ENCODE results near the gene AP5S1. TPM values are rescaled to one million over a fixed set of nuclear protein-coding genes. Genes with fewer than 3 reads are reported as not detected.
A peak's percentile ranks its signal among the peaks of the same experiment; 100 is the strongest.
"Not testable (repeated sequence)": the region's sequence is repeated elsewhere in the genome, so short reads cannot be mapped to it uniquely, and the experiment has no call there.

Gene AP5S1
- total RNA-seq, 2 experiments from 2014 or later: 16.6 to 18.2 TPM

DNA sequence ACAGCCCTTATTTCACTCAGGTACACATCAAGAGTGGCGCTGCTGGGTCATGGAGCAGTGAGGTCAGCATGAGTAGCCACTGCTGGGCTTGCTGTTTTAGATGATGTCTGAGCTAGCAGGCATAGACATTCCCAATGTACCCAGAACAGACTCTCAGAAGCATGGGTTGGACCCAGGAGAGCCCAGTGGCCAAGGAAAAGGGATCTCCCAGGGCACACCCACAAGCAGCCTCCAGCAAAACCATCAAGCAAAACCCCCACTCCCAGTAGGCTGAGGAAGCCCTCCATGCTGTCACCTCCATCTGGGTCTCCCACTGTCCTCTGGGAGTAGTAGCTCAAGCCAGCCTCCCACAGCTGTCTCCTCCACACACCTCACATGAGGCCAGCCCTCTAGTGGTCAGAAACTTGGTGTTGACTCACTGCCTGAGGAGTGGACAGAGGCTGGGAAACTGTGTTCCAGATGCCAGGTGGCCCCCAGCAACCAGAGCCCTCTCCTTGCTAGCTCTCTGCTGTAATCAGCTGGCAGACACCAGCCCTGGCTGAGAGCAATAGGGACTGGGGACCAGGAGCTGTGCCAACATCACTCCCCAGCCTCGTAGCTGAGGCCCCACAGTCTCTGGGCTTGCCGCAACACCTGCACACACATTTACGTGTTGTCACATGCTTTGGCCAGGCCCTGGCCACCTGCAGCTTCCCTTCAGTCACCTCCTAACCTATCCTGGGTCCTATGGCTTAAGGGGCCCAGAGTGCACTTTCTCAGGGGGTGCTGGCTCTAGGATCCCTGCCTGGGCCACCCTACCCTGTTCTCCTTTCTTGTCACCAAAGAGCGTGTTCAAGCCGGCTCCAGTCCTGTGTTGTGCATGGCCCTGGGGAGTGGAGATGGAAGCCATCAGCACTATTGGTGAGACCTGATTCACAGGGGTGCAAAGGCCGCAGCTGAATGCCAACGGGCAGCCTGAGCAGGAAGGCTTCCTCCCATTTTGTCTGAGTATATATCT, 1.9 kb upstream of the AP5S1 start:
- ChIA-PET POLR2A (no interaction called here), CTCF (interaction anchor here (0.6 to 11.7 kb wide), 6 partner anchors 8 to 76 kb away, joined by 3 to 94 read pairs (median 3); partner anchors contain the start of gene CENPB)
- Mint-ChIP-seq H3K9me3 (no peaks in the 10 kb centered on the region), H3K36me3 (ENCODE audit: low read depth) (peaks cover 11% of the 10 kb centered on the region), H3K27ac (peak overlapping the region; percentile 92), H3K27me3 (no peaks in the 10 kb centered on the region), H3K4me3 (no peak overlapping the region), H3K4me1 (peaks cover 68% of the 10 kb centered on the region)
- DNase-seq: peak; percentile 39

- Mint-ChIP-seq H3K4me1 (peaks cover 61% of the 10 kb centered on the region), H3K9me3 (no peaks in the 10 kb centered on the region), H3K36me3 (ENCODE audit: low read depth) (peaks cover 12% of the 10 kb centered on the region), H3K27ac (peak overlapping the region; percentile 92), H3K27me3 (no peaks in the 10 kb centered on the region), H3K4me3 (peak overlapping the region; percentile 81)
- POLR2A ChIA-PET: interaction anchor here (1.5 kb wide), 1 partner anchor 33 kb away, joined by 5 read pairs; the partner anchor contains the start of gene CENPB
- no peak for DNase-seq
- CTCF ChIA-PET: interaction anchor here (0.7 to 11.7 kb wide), 16 partner anchors 8 to 254 kb away, joined by 3 to 94 read pairs (median 4); partner anchors contain the start of genes ADISSP, CDC25B and CENPB
These were observed 818 bp upstream of the AP5S1 start for GRCh38 chr20:3819411-3820047.

GRCh38 chr20:3820901-3821727, 767 bp downstream of the AP5S1 start:
- no peaks in the 10 kb centered on the region for H3K27me3 Mint-ChIP-seq
- H3K9me3 Mint-ChIP-seq: no peaks in the 10 kb centered on the region
- peak overlapping the region; percentile 93 for H3K27ac Mint-ChIP-seq
- H3K36me3 Mint-ChIP-seq (ENCODE audit: low read depth): peaks cover 11% of the 10 kb centered on the region
- ChIA-PET CTCF (interaction anchor here (0.6 to 11.7 kb wide), 33 partner anchors 8 to 265 kb away, joined by 3 to 94 read pairs (median 4); partner anchors contain the start of genes ADISSP, CDC25B, CENPB and SPEF1), POLR2A (interaction anchor here (0.6 to 1.5 kb wide), 4 partner anchors 8 to 35 kb away, joined by 4 to 7 read pairs (median 5); partner anchors contain the start of genes CDC25B and CENPB)
- H3K4me1 Mint-ChIP-seq: peaks cover 46% of the 10 kb centered on the region
- peak overlapping the region; percentile 81 for H3K4me3 Mint-ChIP-seq
- no peak for DNase-seq

GRCh38 chr20:3821996-3822395, 1.6 kb downstream of the AP5S1 start:
- Mint-ChIP-seq H3K9me3 (no peaks in the 10 kb centered on the region), H3K27me3 (no peaks in the 10 kb centered on the region), H3K36me3 (ENCODE audit: low read depth) (peaks cover 15% of the 10 kb centered on the region), H3K27ac (peak overlapping the region; percentile 93), H3K4me1 (peaks cover 39% of the 10 kb centered on the region), H3K4me3 (peak overlapping the region; percentile 81)
- no peak for DNase-seq
- ChIA-PET POLR2A (no interaction called here), CTCF (interaction anchor here (1.3 to 11.7 kb wide), 6 partner anchors 10 to 55 kb away, joined by 6 to 94 read pairs (median 12); partner anchors contain the start of genes ADISSP and CENPB)

DNA sequence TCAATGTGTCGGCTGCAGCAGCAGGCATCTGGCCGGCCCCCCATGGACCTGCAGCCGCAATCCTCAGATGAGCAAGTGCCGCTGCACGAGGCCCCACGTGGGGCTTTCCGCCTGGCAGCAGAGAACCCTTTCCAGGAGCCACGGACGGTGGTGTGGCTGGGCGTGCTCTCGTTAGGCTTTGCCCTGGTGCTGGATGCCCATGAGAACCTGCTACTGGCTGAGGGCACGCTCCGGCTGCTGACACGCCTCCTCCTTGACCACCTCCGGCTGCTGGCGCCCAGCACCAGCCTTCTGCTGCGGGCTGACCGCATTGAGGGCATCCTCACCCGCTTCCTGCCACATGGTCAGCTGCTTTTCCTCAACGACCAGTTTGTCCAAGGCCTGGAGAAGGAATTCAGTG, 3.5 kb downstream of the AP5S1 start:
- DNase-seq: no peak
- ChIA-PET CTCF (interaction anchor here (1.0 to 1.5 kb wide), 2 partner anchors 14 to 23 kb away, joined by 3 to 4 read pairs; no protein-coding TSS in a partner anchor), POLR2A (no interaction called here)
- Mint-ChIP-seq H3K27me3 (no peaks in the 10 kb centered on the region), H3K27ac (no peak overlapping the region), H3K4me1 (peaks cover 23% of the 10 kb centered on the region), H3K36me3 (ENCODE audit: low read depth) (peaks cover 16% of the 10 kb centered on the region), H3K9me3 (no peaks in the 10 kb centered on the region), H3K4me3 (no peak overlapping the region)

- peaks cover 11% of the 10 kb centered on the region for H3K4me1 Mint-ChIP-seq
- ChIA-PET CTCF (interaction anchor here (1.5 kb wide), 1 partner anchor 25 kb away, joined by 4 read pairs; no protein-coding TSS in a partner anchor), POLR2A (no interaction called here)
- H3K9me3 Mint-ChIP-seq: no peaks in the 10 kb centered on the region
- H3K4me3 Mint-ChIP-seq: no peak overlapping the region
- no peaks in the 10 kb centered on the region for H3K27me3 Mint-ChIP-seq
- no peak overlapping the region for H3K27ac Mint-ChIP-seq
- H3K36me3 Mint-ChIP-seq (ENCODE audit: low read depth): peaks cover 22% of the 10 kb centered on the region
- no peak for DNase-seq
These were observed 5.2 kb downstream of the AP5S1 start for GRCh38 chr20:3825526-3825925.

- Mint-ChIP-seq H3K4me3 (no peak overlapping the region), H3K9me3 (no peaks in the 10 kb centered on the region), H3K36me3 (ENCODE audit: low read depth) (peaks cover 22% of the 10 kb centered on the region), H3K27me3 (no peaks in the 10 kb centered on the region), H3K27ac (peak overlapping the region; percentile 42), H3K4me1 (peaks cover 8% of the 10 kb centered on the region)
- no peak for DNase-seq
- POLR2A ChIA-PET: no interaction called here
- CTCF ChIA-PET: interaction anchor here (0.8 to 1.5 kb wide), 6 partner anchors 8 to 259 kb away, joined by 3 read pairs; no protein-coding TSS in a partner anchor
These were observed 6.1 kb downstream of the AP5S1 start for GRCh38 chr20:3826420-3826819.

GRCh38 chr20:3828798-3829197, 8.5 kb downstream of the AP5S1 start:
- no peaks in the 10 kb centered on the region for H3K9me3 Mint-ChIP-seq
- no peaks in the 10 kb centered on the region for H3K27me3 Mint-ChIP-seq
- no peak overlapping the region for H3K4me3 Mint-ChIP-seq
- DNase-seq: no peak
- peaks cover 16% of the 10 kb centered on the region for H3K36me3 Mint-ChIP-seq (ENCODE audit: low read depth)
- no peak overlapping the region for H3K27ac Mint-ChIP-seq
- no peaks in the 10 kb centered on the region for H3K4me1 Mint-ChIP-seq
- CTCF ChIA-PET: interaction anchor here (0.7 to 1.2 kb wide), 3 partner anchors 8 to 306 kb away, joined by 3 to 4 read pairs (median 4); partner anchors contain the start of genes AP5S1 and CENPB
- POLR2A ChIA-PET: no interaction called here

- H3K9me3 Mint-ChIP-seq, POLR2A ChIA-PET, DNase-seq, H3K27me3 Mint-ChIP-seq, H3K4me1 Mint-ChIP-seq, H3K4me3 Mint-ChIP-seq, H3K27ac Mint-ChIP-seq: not testable (repeated sequence)
- H3K36me3 Mint-ChIP-seq (ENCODE audit: low read depth): peaks cover 11% of the 10 kb centered on the region
- CTCF ChIA-PET: interaction anchor here (1.0 to 1.1 kb wide), 2 partner anchors 16 to 44 kb away, joined by 4 read pairs; partner anchors contain the start of gene CENPB
These were observed 9.5 kb downstream of the AP5S1 start for GRCh38 chr20:3829891-3830290.

DNA sequence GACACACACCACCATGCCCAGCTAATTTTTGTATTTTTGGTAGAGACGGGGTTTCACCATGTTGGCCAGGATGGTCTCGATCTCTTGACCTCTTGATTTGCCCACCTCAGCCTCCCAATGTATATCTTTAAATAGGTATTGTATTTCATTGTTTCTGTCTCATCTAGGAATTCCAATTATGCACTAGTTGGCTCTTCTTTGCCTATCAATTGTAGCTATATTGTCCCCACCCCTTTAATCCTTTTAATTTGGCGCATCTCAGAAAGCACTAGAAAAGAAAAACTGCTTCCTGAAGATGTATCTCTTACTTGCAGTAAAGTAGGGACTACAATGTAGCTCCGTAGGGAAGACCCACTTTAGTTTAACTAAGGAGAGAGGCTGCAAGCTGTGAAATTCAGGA, 15.8 kb downstream of the AP5S1 start:
- no peaks in the 10 kb centered on the region for H3K27me3 Mint-ChIP-seq
- no peak overlapping the region for H3K27ac Mint-ChIP-seq
- ChIA-PET CTCF (interaction anchor here (0.7 to 2.1 kb wide), 3 partner anchors 12 to 22 kb away, joined by 3 to 8 read pairs (median 3); partner anchors contain the start of gene AP5S1), POLR2A (no interaction called here)
- H3K4me1 Mint-ChIP-seq: peaks cover 21% of the 10 kb centered on the region
- no peak for DNase-seq
- H3K36me3 Mint-ChIP-seq (ENCODE audit: low read depth): no peaks in the 10 kb centered on the region
- no peak overlapping the region for H3K4me3 Mint-ChIP-seq
- no peaks in the 10 kb centered on the region for H3K9me3 Mint-ChIP-seq

- ChIA-PET POLR2A (interaction anchor here (0.6 kb wide), 1 partner anchor 10 kb away, joined by 7 read pairs; no protein-coding TSS in a partner anchor), CTCF (interaction anchor here (0.6 to 1.3 kb wide), 5 partner anchors 13 to 53 kb away, joined by 3 read pairs; no protein-coding TSS in a partner anchor)
- Mint-ChIP-seq H3K9me3 (no peaks in the 10 kb centered on the region), H3K27me3 (no peaks in the 10 kb centered on the region), H3K4me1 (peaks cover 21% of the 10 kb centered on the region), H3K27ac (peak overlapping the region; percentile 71), H3K36me3 (ENCODE audit: low read depth) (no peaks in the 10 kb centered on the region), H3K4me3 (no peak overlapping the region)
- peak; percentile 22 for DNase-seq
These were observed 19.0 kb downstream of the AP5S1 start for GRCh38 chr20:3839328-3839727.
